Kidney (tissue), 14 donors: Measurements from ENCODE around the gene CSF2. TPM values are rescaled to one million over a fixed set of nuclear protein-coding genes. Genes with fewer than 3 reads are reported as not detected.

Source experiments
- DNase-seq, 5 donors: peaks; one replicate each; pipeline ENCODE4 v3.0.0-alpha.2; 2013 to 2020
- FAIRE-seq: peaks from 2 replicates; lab custom pipeline; 2012; peaks lifted over from hg19 to GRCh38; lab: Jason Lieb, UNC
- H3K27ac ChIP-seq, 2 donors: one replicate each; pipeline ENCODE4 v1.7.0; 2013; ENCODE audit warnings: low read depth in 2 of 2, low read length in 2 of 2, inconsistent platforms in 1 of 2
- H3K27me3 ChIP-seq: one replicate; pipeline ENCODE4 v1.7.1; 2013; ENCODE audit warnings: low read length, inconsistent platforms; ENCODE audit not compliant: control insufficient read depth, insufficient read depth
- H3K36me3 ChIP-seq, 3 donors: one replicate each; pipeline versions ENCODE4 v1.7.0 to v1.7.1; 2013; ENCODE audit warnings: low read length in 3 of 3, control low read depth in 1 of 3, inconsistent platforms in 1 of 3; ENCODE audit not compliant: insufficient read depth in 3 of 3, control insufficient read depth in 2 of 3
- H3K4me1 ChIP-seq, 3 donors: one replicate each; pipeline versions ENCODE4 v1.7.0 to v1.7.1; 2013; ENCODE audit warnings: low read length in 3 of 3, inconsistent platforms in 1 of 3, low read depth in 1 of 3; ENCODE audit not compliant: control insufficient read depth in 2 of 3, insufficient read depth in 2 of 3
- H3K4me3 ChIP-seq, 3 donors: one replicate each; pipeline versions ENCODE4 v1.7.0 to v1.8.1; 2013; ENCODE audit warnings: low read length in 3 of 3, control low read depth in 1 of 3, inconsistent platforms in 1 of 3
- H3K9ac ChIP-seq, 3 donors: one replicate each; pipeline versions ENCODE4 v1.7.0 to v1.7.1; 2013; ENCODE audit warnings: low read length in 3 of 3, control low read depth in 1 of 3, inconsistent platforms in 1 of 3
- H3K9me3 ChIP-seq, 3 donors: one replicate each; pipeline versions ENCODE4 v1.7.0 to v1.7.1; 2013; ENCODE audit warnings: low read length in 3 of 3, control low read depth in 1 of 3, inconsistent platforms in 1 of 3; ENCODE audit not compliant: control insufficient read depth in 2 of 3, insufficient read depth in 1 of 3
- intact Hi-C: fragments of 100-400 bp; cut with DNase I; formaldehyde crosslinking; loops from one replicate; pipeline ENCODE4 v1.11.1; 2022
- polyA plus RNA-seq: library from polyadenylated mRNA; stranded (reverse); fragments of 350-450 nt; fragmentation: Illumina TruSeq; extraction: RNeasy Lipid Tissue Mini Kit (QIAGEN cat#74804); gene quantifications from one replicate; pipeline ENCODE4 v1.2.3, GENCODE V29; 2014; ENCODE audit warnings: low read depth, low replicate concordance; ENCODE audit not compliant: insufficient read depth
- total RNA-seq: library from RNA; stranded (reverse); fragmentation: NEBNext Ultra II Directional; extraction: Animal tissue kit (Norgen Biotek cat#: 25700); gene quantifications from one replicate; pipeline ENCODE4 v1.2.1, GENCODE V29; 2021
- TF ChIP-seq, protein P1 (sequence below): IDR thresholded peaks from 3 replicates; pipeline ENCODE4 v1.5.1; 2012; ENCODE audit warnings: mild to moderate bottlenecking, moderate library complexity, borderline replicate concordance; ENCODE audit not compliant: insufficient read depth; ENCODE audit errors: extremely low read depth
- donor health status: control.
- donor health status: control.
- donor health status: control.
- donor health status: control.
- donor health status: control.
- donor health status: DM: yes; HTN: yes; CAD: no.
- donor health status: Normal renal cell carcinoma (clear cell type).

Gene CSF2
- total and polyA plus RNA-seq, 2 donors from 2014 or later = not detected

DNA sequence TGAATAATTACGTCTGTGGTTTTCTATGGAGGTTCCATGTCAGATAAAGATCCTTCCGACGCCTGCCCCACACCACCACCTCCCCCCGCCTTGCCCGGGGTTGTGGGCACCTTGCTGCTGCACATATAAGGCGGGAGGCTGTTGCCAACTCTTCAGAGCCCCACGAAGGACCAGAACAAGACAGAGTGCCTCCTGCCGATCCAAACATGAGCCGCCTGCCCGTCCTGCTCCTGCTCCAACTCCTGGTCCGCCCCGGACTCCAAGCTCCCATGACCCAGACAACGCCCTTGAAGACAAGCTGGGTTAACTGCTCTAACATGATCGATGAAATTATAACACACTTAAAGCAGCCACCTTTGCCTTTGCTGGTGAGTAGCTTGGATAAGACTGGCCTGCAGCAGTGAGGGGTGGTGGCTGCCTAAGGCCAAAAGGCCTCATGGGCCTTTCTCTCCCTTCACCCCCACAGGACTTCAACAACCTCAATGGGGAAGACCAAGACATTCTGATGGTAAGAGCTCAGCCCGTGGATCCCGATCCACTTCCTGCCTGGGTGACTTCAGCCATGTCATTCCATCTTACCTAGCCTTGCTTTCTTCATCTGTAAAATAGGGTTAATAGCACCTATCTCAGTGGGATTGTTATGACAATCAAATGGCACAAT, 13.0 kb upstream of the CSF2 start, which contains the start of gene IL3:
IL3 (plus strand) TSS at position 155 of the 661 bp plus-strand sequence; CDS start at position 207, 52 bp downstream.
- FAIRE-seq (no peak), DNase-seq (peak in 2 of 5 donors; percentile 13 to 41)
- Histone ChIP-seq H3K27ac (no peak within 1 kb of the TSS), H3K36me3 (no peaks in the 10 kb centered on the region), H3K27me3 (no peaks in the 10 kb centered on the region), H3K4me3 (no peak within 1 kb of the TSS), H3K9ac (no peak within 1 kb of the TSS), H3K4me1 (no peaks in the 10 kb centered on the region), H3K9me3 (no peaks in the 10 kb centered on the region)
- TF ChIP-seq, protein P1, sequence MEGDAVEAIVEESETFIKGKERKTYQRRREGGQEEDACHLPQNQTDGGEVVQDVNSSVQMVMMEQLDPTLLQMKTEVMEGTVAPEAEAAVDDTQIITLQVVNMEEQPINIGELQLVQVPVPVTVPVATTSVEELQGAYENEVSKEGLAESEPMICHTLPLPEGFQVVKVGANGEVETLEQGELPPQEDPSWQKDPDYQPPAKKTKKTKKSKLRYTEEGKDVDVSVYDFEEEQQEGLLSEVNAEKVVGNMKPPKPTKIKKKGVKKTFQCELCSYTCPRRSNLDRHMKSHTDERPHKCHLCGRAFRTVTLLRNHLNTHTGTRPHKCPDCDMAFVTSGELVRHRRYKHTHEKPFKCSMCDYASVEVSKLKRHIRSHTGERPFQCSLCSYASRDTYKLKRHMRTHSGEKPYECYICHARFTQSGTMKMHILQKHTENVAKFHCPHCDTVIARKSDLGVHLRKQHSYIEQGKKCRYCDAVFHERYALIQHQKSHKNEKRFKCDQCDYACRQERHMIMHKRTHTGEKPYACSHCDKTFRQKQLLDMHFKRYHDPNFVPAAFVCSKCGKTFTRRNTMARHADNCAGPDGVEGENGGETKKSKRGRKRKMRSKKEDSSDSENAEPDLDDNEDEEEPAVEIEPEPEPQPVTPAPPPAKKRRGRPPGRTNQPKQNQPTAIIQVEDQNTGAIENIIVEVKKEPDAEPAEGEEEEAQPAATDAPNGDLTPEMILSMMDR = no peak
- intact Hi-C loops = no loop called here

DNA sequence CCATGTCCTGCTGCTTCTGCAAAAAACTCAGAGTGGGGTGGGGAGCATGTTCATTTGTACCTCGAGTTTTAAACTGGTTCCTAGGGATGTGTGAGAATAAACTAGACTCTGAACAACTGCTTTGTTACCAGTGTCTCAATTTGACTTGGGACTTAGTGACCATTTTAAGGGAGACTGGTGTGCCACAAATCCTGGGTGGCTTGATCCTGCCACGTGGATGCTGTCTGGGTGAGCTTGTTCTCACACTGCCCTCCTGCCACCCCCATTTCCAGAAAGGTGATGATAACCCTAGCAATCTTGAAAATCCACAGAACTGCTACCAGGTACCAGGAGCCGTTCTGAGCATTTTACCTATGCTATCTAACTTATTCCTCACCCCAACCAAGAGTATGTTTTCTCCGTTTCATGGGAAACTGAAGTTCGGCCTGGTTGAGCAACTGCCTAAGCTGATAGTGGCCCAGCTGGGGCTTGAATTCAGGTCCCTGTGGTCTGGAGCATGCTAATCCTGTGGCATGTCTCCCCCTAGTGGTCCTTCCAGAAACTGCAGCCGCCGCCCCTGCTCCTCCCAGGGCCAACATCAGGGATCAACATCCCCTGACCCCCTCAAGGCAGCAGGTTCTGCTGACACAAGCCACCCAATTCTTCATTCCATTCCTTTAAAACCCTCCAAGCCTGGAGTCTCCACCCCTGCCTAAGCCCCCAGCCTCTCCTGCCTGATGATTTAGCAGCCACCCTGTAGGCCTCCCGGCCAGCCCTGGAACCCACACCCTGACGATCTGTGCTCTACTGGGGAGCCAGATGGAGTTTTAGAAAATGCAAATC, 10.3 kb upstream of the CSF2 start:
- Histone ChIP-seq H3K27ac (no peak overlapping the region), H3K27me3 (no peaks in the 10 kb centered on the region), H3K9ac (no peak overlapping the region), H3K4me3 (no peak overlapping the region), H3K9me3 (no peaks in the 10 kb centered on the region), H3K4me1 (no peaks in the 10 kb centered on the region), H3K36me3 (no peaks in the 10 kb centered on the region)
- peak; percentile 16 to 84 (median 60) for DNase-seq
- TF ChIP-seq, protein P1 = peak; percentile 91
- FAIRE-seq = no peak
- intact Hi-C loops = no loop called here

DNA sequence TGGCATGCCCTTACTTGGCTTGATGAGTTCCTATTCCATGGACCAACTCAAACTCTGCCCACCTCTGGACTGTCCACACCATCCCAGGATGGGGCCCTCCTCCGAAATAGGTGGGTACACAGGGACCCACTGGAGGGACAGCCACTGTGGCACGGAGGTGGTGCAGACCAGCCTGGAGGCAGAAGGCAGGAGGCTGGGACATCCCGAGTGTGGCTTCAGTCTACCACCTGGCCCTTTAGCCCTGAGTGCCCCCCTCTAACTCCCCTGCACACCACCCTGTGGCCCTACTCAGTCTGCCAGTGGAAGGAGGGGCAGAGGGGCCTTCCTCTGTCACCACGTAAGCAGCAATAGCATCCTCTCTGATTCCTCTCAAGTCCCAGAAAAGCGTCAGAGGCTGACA, 9.4 kb upstream of the CSF2 start:
- no peak overlapping the region for H3K9ac ChIP-seq
- no peaks in the 10 kb centered on the region for H3K4me1 ChIP-seq
- H3K27me3 ChIP-seq = no peaks in the 10 kb centered on the region
- no peaks in the 10 kb centered on the region for H3K9me3 ChIP-seq
- intact Hi-C loops = no loop called here
- no peak overlapping the region for H3K27ac ChIP-seq
- DNase-seq (peak in 2 of 5 donors; percentile 17 to 49), FAIRE-seq (no peak)
- H3K4me3 ChIP-seq = no peak overlapping the region
- H3K36me3 ChIP-seq = no peaks in the 10 kb centered on the region
- TF ChIP-seq, protein P1 = no peak
